H9 (cell line): ENCODE results near the gene SST. TPM values are rescaled to one million over a fixed set of nuclear protein-coding genes. Genes with fewer than 3 reads are reported as not detected.

Experiments
- DNase-seq: peaks from one replicate; pipeline ENCODE4 v3.0.0-alpha.2; 2017
- H2AFZ ChIP-seq: one replicate; pipeline ENCODE4 v1.6.1; 2013; ENCODE audit warnings: mild to moderate bottlenecking, low read length, control low read depth, moderate library complexity
- H2AK5ac ChIP-seq: 2 replicates; pipeline ENCODE4 v1.6.1; 2013; ENCODE audit warnings: low read length, control low read depth, mixed read lengths; ENCODE audit not compliant: insufficient read length
- H2BK120ac ChIP-seq: one replicate; pipeline ENCODE4 v1.6.1; 2013; ENCODE audit warnings: low read depth, mild to moderate bottlenecking, low read length, control low read depth, inconsistent platforms; ENCODE audit not compliant: poor library complexity, severe bottlenecking
- H2BK12ac ChIP-seq: 2 replicates; pipeline ENCODE4 v1.6.1; 2013; ENCODE audit warnings: low read length, control low read depth, mixed read lengths, low read depth; ENCODE audit not compliant: insufficient read length
- H2BK15ac ChIP-seq: 2 replicates; pipeline ENCODE4 v1.6.1; 2013; ENCODE audit warnings: low read depth, low read length, control low read depth
- H2BK20ac ChIP-seq: one replicate; pipeline ENCODE4 v1.6.1; 2013; ENCODE audit warnings: low read depth, mild to moderate bottlenecking, low read length, control low read depth, inconsistent platforms; ENCODE audit not compliant: poor library complexity, severe bottlenecking
- H2BK5ac ChIP-seq: 2 replicates; pipeline ENCODE4 v1.6.1; 2013; ENCODE audit warnings: low read length, control low read depth, mixed read lengths; ENCODE audit not compliant: insufficient read length
- H3K14ac ChIP-seq: 2 replicates; pipeline ENCODE4 v1.6.1; 2013; ENCODE audit warnings: low read length, control low read depth; ENCODE audit not compliant: insufficient read depth
- H3K18ac ChIP-seq: 2 replicates; pipeline ENCODE4 v1.6.1; 2013; ENCODE audit warnings: low read depth, mild to moderate bottlenecking, mixed read lengths, low read length, control low read depth; ENCODE audit not compliant: insufficient read length
- H3K23ac ChIP-seq: 2 replicates; pipeline ENCODE4 v1.6.1; 2013; ENCODE audit warnings: low read length, control low read depth, mixed read lengths, low read depth; ENCODE audit not compliant: insufficient read length
- H3K23me2 ChIP-seq: 2 replicates; pipeline ENCODE4 v1.6.1; 2013; ENCODE audit warnings: low read depth, mild to moderate bottlenecking, mixed read lengths, low read length, control low read depth; ENCODE audit not compliant: insufficient read length, poor library complexity, severe bottlenecking
- H3K27ac ChIP-seq: 2 replicates; pipeline ENCODE4 v1.5.1; 2013; ENCODE audit warnings: low read length, control low read depth, mixed read lengths, low read depth; ENCODE audit not compliant: insufficient read length
- H3K27me3 ChIP-seq: 2 replicates; pipeline ENCODE4 v1.6.1; 2013; ENCODE audit warnings: low read length, control low read depth, inconsistent platforms; ENCODE audit not compliant: insufficient read depth
- H3K4ac ChIP-seq: 2 replicates; pipeline ENCODE4 v1.6.1; 2013; ENCODE audit warnings: low read depth, mild to moderate bottlenecking, control low read depth, inconsistent platforms, low read length, moderate library complexity
- H3K4me1 ChIP-seq: 2 replicates; pipeline ENCODE4 v1.6.1; 2013; ENCODE audit warnings: low read length, control low read depth, inconsistent platforms; ENCODE audit not compliant: insufficient read depth
- H3K4me2 ChIP-seq: 2 replicates; pipeline ENCODE4 v1.6.1; 2013; ENCODE audit warnings: low read length, control low read depth, mixed read lengths; ENCODE audit not compliant: insufficient read length, insufficient read depth
- H3K56ac ChIP-seq: 2 replicates; pipeline ENCODE4 v1.6.1; 2013; ENCODE audit warnings: low read depth, mild to moderate bottlenecking, mixed read lengths, low read length, control low read depth; ENCODE audit not compliant: insufficient read length
- H3K79me1 ChIP-seq: 2 replicates; pipeline ENCODE4 v1.6.1; 2013; ENCODE audit warnings: low read depth, mild to moderate bottlenecking, moderate library complexity, low read length, control low read depth, inconsistent platforms; ENCODE audit not compliant: insufficient read depth, poor library complexity, severe bottlenecking
- H3K79me2 ChIP-seq: 2 replicates; pipeline ENCODE4 v1.6.1; 2013; ENCODE audit warnings: low read length, control low read depth, inconsistent platforms; ENCODE audit not compliant: insufficient read depth
- H3K9ac ChIP-seq: 2 replicates; pipeline ENCODE4 v1.6.1; 2013; ENCODE audit warnings: low read length, control low read depth, mixed read lengths; ENCODE audit not compliant: insufficient read length; ENCODE audit errors: extremely low read depth
- H3K9me3 ChIP-seq: one replicate; pipeline ENCODE4 v1.6.1; 2013; ENCODE audit warnings: low read depth, low read length, inconsistent platforms; ENCODE audit not compliant: control insufficient read depth
- H3T11ph ChIP-seq: one replicate; pipeline ENCODE4 v1.6.1; 2013; ENCODE audit warnings: mild to moderate bottlenecking, low read length, control low read depth, inconsistent platforms
- H4K20me1 ChIP-seq: one replicate; pipeline ENCODE4 v1.6.1; 2013; ENCODE audit not compliant: control insufficient read depth, insufficient read length, insufficient read depth
- H4K5ac ChIP-seq: 2 replicates; pipeline ENCODE4 v1.6.1; 2013; ENCODE audit warnings: low read depth, mild to moderate bottlenecking, mixed read lengths, low read length, control low read depth; ENCODE audit not compliant: insufficient read length
- H4K8ac ChIP-seq: replicated peaks from 2 replicates; pipeline ENCODE4 v1.6.1; 2013; ENCODE audit warnings: low read length, control low read depth, mixed read lengths, low read depth; ENCODE audit not compliant: insufficient read length
- H4K91ac ChIP-seq: 2 replicates; pipeline ENCODE4 v1.6.1; 2013; ENCODE audit warnings: low read depth, mild to moderate bottlenecking, moderate library complexity, mixed read lengths, low read length, control low read depth; ENCODE audit not compliant: insufficient read length
- H3K27ac Mint-ChIP-seq, 3 experiments: 2 replicates in 2 of 3; 3 replicates in 1 of 3; pipeline ENCODE4 v1.8.0; 2020 to 2021; ENCODE audit warnings: mixed read lengths in 3 of 3, mild to moderate bottlenecking in 1 of 3, moderate library complexity in 1 of 3
- H3K27me3 Mint-ChIP-seq: 2 replicates; pipeline ENCODE4 v1.8.0; 2021; ENCODE audit warnings: low read depth, mild to moderate bottlenecking, moderate library complexity, mixed read lengths
- H3K36me3 Mint-ChIP-seq, 3 experiments: 2 replicates in 2 of 3; 3 replicates in 1 of 3; pipeline ENCODE4 v1.8.0; 2020 to 2021; ENCODE audit warnings: low read depth in 3 of 3, mixed read lengths in 3 of 3; ENCODE audit not compliant: insufficient read depth in 1 of 3
- H3K4me1 Mint-ChIP-seq, 2 experiments: 2 replicates each; pipeline ENCODE4 v1.8.0; 2020; ENCODE audit warnings: mixed read lengths in 2 of 2
- H3K4me3 Mint-ChIP-seq, 2 experiments: 2 replicates in 1 of 2; 3 replicates in 1 of 2; pipeline ENCODE4 v1.8.0; 2020 to 2021; ENCODE audit warnings: mild to moderate bottlenecking in 2 of 2, mixed read lengths in 2 of 2, moderate library complexity in 1 of 2
- H3K9me3 Mint-ChIP-seq, 2 experiments: 2 replicates in 1 of 2; 3 replicates in 1 of 2; pipeline ENCODE4 v1.8.0; 2020; ENCODE audit warnings: mild to moderate bottlenecking in 2 of 2, mixed read lengths in 2 of 2, moderate library complexity in 1 of 2
- WGBS: extraction: QIAGEN DNeasy Blood & Tissue Kit; methylation state at CpG from one replicate; pipeline ENCODE4 v1.1.7; 2013; ENCODE audit warnings: missing lambda C conversion rate, low lambda C conversion rate, mixed read lengths; ENCODE audit not compliant: insufficient read length; ENCODE audit errors: extremely low coverage; 5-methylcytosine and 5-hydroxymethylcytosine counted together
- total RNA-seq: library from RNA; stranded (reverse); gene quantifications from 2 replicates; pipeline ENCODE4 v1.2.1, GENCODE V29; 2021
- TF ChIP-seq, protein P1 (sequence below): fragments of 200-600 bp; sonication (generic); conservative IDR thresholded peaks from 3 replicates; pipeline ENCODE4 v1.8.0; 2021; ENCODE audit warnings: antibody characterized with exemption, mild to moderate bottlenecking

Gene SST
- total RNA-seq, 1 experiment from 2014 or later: not detected

DNA sequence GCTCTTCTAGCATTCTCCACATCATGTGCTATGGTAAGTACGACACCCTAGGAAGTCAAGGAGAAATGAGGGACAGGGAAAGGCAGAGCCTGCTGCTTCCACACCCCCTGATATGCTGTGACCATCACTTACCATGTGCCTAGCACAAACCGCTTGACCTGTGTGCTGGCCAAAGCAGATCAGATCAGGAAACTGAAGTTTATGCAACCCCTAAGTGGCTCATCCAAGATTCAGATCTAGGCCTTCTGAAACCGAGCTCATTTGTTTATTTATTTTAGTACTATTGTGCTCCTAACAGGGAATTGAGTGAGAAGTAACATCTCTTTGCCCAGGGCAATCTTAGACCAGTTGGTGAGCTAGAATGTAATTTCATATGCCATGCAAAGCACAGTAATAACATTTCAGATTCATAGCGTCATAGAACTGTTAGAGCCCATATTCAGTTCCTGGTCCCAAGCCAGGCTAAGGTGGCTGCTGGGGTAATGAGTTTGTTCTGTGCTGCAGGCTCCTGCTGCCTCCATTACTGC, 32.4 kb upstream of the SST start, which contains the start of gene RTP2:
Gene RTP2 (minus strand): TSS at position 51 of the 527 bp plus-strand sequence. CDS start 429 bp downstream, outside the sequence.
- Mint-ChIP-seq H3K27me3 (no peaks in the 10 kb centered on the region; the same call in 1 of the 2 replicates), H3K27ac (no peak within 1 kb of the TSS), H3K36me3 (no peaks in the 10 kb centered on the region), H3K4me3 (no peak within 1 kb of the TSS), H3K9me3 (no peaks in the 10 kb centered on the region; a peak in 1 of 5 replicates), H3K4me1 (no peaks in the 10 kb centered on the region)
- Histone ChIP-seq H2BK120ac (no peak within 1 kb of the TSS), H4K20me1 (no peaks in the 10 kb centered on the region), H2BK5ac (peak within 1 kb of the TSS; percentile 18), H3K9ac (no peak within 1 kb of the TSS), H3K27me3 (no peaks in the 10 kb centered on the region), H3K18ac (peak within 1 kb of the TSS; percentile 48), H3T11ph (no peak within 1 kb of the TSS), H3K4me1 (no peaks in the 10 kb centered on the region), H4K91ac (no peak within 1 kb of the TSS), H3K23me2 (no peaks in the 10 kb centered on the region), H3K27ac (no peak within 1 kb of the TSS), H2BK15ac (no peak within 1 kb of the TSS), H3K79me1 (no peaks in the 10 kb centered on the region), H3K4me2 (no peak within 1 kb of the TSS), H2AFZ (no peak within 1 kb of the TSS), H4K5ac (no peak within 1 kb of the TSS), H3K14ac (peak within 1 kb of the TSS; percentile 13; the same call in 1 of the 2 replicates), H3K56ac (peak within 1 kb of the TSS; percentile 94), H2BK20ac (no peak within 1 kb of the TSS), H3K4ac (no peak within 1 kb of the TSS), H2BK12ac (no peak within 1 kb of the TSS), H3K79me2 (no peaks in the 10 kb centered on the region), H2AK5ac (no peak within 1 kb of the TSS), H3K9me3 (no peaks in the 10 kb centered on the region), H4K8ac (no peak within 1 kb of the TSS), H3K23ac (no peak within 1 kb of the TSS)
- WGBS: no CpG with 5 or more reads among the region's 4 CpGs
- DNase-seq: no peak
- TF ChIP-seq, protein P1, sequence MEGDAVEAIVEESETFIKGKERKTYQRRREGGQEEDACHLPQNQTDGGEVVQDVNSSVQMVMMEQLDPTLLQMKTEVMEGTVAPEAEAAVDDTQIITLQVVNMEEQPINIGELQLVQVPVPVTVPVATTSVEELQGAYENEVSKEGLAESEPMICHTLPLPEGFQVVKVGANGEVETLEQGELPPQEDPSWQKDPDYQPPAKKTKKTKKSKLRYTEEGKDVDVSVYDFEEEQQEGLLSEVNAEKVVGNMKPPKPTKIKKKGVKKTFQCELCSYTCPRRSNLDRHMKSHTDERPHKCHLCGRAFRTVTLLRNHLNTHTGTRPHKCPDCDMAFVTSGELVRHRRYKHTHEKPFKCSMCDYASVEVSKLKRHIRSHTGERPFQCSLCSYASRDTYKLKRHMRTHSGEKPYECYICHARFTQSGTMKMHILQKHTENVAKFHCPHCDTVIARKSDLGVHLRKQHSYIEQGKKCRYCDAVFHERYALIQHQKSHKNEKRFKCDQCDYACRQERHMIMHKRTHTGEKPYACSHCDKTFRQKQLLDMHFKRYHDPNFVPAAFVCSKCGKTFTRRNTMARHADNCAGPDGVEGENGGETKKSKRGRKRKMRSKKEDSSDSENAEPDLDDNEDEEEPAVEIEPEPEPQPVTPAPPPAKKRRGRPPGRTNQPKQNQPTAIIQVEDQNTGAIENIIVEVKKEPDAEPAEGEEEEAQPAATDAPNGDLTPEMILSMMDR: no peak
